ENCODE data around the gene MAPKAPK2. TPM values are rescaled to one million over a fixed set of nuclear protein-coding genes. Genes with fewer than 3 reads are reported as not detected.

MAPKAPK2 gene
- total RNA-seq, 1 donor from 2014 or later, result 51.1 TPM

GRCh38 chr1:206779638-206780037, 94.9 kb downstream of the MAPKAPK2 start:
- Histone ChIP-seq H3K27me3 (no peaks in the 10 kb centered on the region), H3K4me1 (peaks cover 2% of the 10 kb centered on the region), H3K4me3 (no peak overlapping the region), H3K9me3 (no peaks in the 10 kb centered on the region), H3K36me3 (no peaks in the 10 kb centered on the region), H3K27ac (no peak overlapping the region)
- intact Hi-C loops (cut with DNase I), result no loop called here
- no peak for DNase-seq (ENCODE audit: extremely low spot score in 2 of 2)
- TF ChIP-seq CTCF (IDR thresholded peaks at IDR 0.05) (no peak), POLR2A (IDR thresholded peaks at IDR 0.05) (no peak), POLR2AphosphoS5 (IDR thresholded peaks at IDR 0.05; ENCODE audit: insufficient read depth in 1 of 2, low read depth in 1 of 2) (no peak)

- H3K4me3 ChIP-seq, result no peak overlapping the region
- no peak for TF ChIP-seq POLR2AphosphoS5 (IDR thresholded peaks at IDR 0.05; ENCODE audit: insufficient read depth in 1 of 2, low read depth in 1 of 2)
- no peaks in the 10 kb centered on the region for H3K27me3 ChIP-seq
- H3K4me1 ChIP-seq, result no peaks in the 10 kb centered on the region
- H3K9me3 ChIP-seq, result no peaks in the 10 kb centered on the region
- no peak for DNase-seq (ENCODE audit: extremely low spot score in 2 of 2)
- no peaks in the 10 kb centered on the region for H3K36me3 ChIP-seq
- H3K27ac ChIP-seq, result no peak overlapping the region
- intact Hi-C loops (cut with DNase I), result no loop called here
Measured at GRCh38 chr1:206782448-206782847, 97.7 kb downstream of the MAPKAPK2 start.

- Histone ChIP-seq H3K9me3 (no peaks in the 10 kb centered on the region), H3K27me3 (no peaks in the 10 kb centered on the region), H3K4me1 (no peaks in the 10 kb centered on the region), H3K36me3 (no peaks in the 10 kb centered on the region), H3K4me3 (no peak overlapping the region), H3K27ac (no peak overlapping the region)
- intact Hi-C loops (cut with DNase I), result no loop called here
- DNase-seq (ENCODE audit: extremely low spot score in 2 of 2), result no peak
- TF ChIP-seq POLR2A (IDR thresholded peaks at IDR 0.05) (no peak), CTCF (IDR thresholded peaks at IDR 0.05) (no peak), POLR2AphosphoS5 (IDR thresholded peaks at IDR 0.05; ENCODE audit: insufficient read depth in 1 of 2, low read depth in 1 of 2) (no peak)
Measured at GRCh38 chr1:206783506-206783905, 98.8 kb downstream of the MAPKAPK2 start.

Small RNAs within 50 kb of the gene (small RNA-seq; reads per million reads assigned to genes)
- not detected for gene RF00019

Other genes with a start within 250 kb of the MAPKAPK2 start
- 10.1 TPM for gene IKBKE, start 214.4 kb upstream of the MAPKAPK2 start, total RNA-seq
- 28.5 TPM for gene RASSF5, start 177.4 kb upstream of the MAPKAPK2 start, total RNA-seq
- gene EIF2D, start 72.4 kb upstream of the MAPKAPK2 start, total RNA-seq, result 48.9 TPM
- 5.9 TPM for gene DYRK3, start 49.4 kb upstream of the MAPKAPK2 start, total RNA-seq
- gene IL19, start 85.9 kb downstream of the MAPKAPK2 start, total RNA-seq, result not detected
- gene IL10, start 87.6 kb downstream of the MAPKAPK2 start, total RNA-seq, result 2.7 TPM
- gene IL20, start 180.7 kb downstream of the MAPKAPK2 start, total RNA-seq, result not detected
- 1.5 TPM for gene IL24, start 212.5 kb downstream of the MAPKAPK2 start, total RNA-seq
- 12.3 TPM for gene FCMR, start 237.0 kb downstream of the MAPKAPK2 start, total RNA-seq